GM18868 (cell line): Measurements from ENCODE around the gene KRTAP5-5.

ENCODE experiments used
- ATAC-seq: cut with Tn5 transposase; IDR thresholded peaks from one replicate; pipeline ENCODE4 v1.9.1; 2021; ENCODE audit warnings: mild to moderate bottlenecking, moderate library complexity; ENCODE audit not compliant: unreplicated experiment

KRTAP5-5 gene

GRCh38 chr11:1674173-1675131, 44.9 kb downstream of the KRTAP5-5 start:
- no peak for ATAC-seq

DNA sequence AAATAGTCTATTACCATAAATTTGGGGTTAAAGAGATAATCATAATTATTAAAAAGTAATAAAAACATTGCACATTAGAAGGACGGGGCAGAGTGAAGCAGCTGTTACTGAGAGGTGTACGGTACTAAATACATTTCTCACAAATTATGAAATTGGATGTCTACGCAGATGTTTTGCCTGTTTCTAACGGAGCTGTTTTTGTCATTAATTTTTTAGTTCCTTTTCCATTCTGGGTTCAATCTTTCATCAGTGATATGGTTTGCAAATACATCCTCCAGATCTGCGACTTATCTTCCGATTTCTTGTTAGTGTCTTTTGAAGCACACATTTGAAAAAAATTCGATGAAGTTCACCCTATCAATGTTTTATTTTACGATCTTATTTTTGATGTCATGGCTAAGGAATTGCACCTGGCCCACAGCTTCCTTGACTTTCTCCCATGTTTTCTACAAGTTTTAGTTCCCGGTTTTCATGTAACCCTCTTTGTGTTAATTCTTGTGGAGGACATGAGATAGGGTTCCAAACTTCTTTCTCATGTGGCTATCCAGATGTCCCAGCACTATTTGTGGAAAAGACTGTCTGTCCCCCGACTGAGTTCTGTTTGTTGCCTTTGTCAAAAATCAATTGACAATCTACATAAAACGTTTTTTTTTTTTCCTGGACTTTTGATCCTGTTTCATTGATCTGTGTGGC, 46.1 kb downstream of the KRTAP5-5 start:
- ATAC-seq = no peak

DNA sequence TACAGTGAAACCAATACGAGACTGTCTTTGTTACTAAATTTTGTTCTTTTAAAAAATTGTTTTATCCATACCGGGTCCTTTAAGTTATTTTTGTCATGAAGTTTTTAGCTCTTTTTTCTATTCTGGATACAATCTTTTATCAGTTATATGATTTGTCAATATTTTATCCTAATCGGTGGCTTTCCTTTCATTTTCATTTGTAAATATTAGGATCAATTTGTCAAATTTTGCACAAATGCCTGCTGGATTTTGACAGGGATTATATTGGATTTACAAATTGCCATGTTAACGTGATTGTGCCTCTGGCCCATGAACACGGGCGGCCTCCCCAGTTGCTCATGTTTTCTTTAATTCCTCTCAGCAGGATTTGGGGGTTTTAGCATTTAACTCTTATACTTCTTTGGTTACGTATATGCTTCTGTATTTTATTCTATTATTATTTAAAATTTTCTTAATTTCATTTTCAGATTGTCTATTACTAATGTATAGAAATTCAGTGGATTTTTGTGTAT, 46.7 kb downstream of the KRTAP5-5 start:
- ATAC-seq = no peak

- ATAC-seq = no peak
Measured at GRCh38 chr11:1679881-1680280, 50.3 kb downstream of the KRTAP5-5 start.
